ENCODE results near the gene SLC10A1.

SLC10A1 gene

GRCh38 chr14:69808919-69809808 lies 12.1 kb upstream of the SLC10A1 start:
- no peak for DNase-seq

- no peak for DNase-seq
Observed at GRCh38 chr14:69807192-69807591, 10.2 kb upstream of the SLC10A1 start.

- DNase-seq = no peak
Observed at GRCh38 chr14:69804902-69805301, 7.9 kb upstream of the SLC10A1 start.

- no peak for DNase-seq
Observed at GRCh38 chr14:69803753-69804152, 6.7 kb upstream of the SLC10A1 start.

- DNase-seq = no peak
Observed at GRCh38 chr14:69798339-69798735, 1.3 kb upstream of the SLC10A1 start.

- no peak for DNase-seq
Observed at GRCh38 chr14:69797573-69798338, 715 bp upstream of the SLC10A1 start.

- no peak for DNase-seq
Observed at GRCh38 chr14:69795691-69796090, 1.4 kb downstream of the SLC10A1 start.

GRCh38 chr14:69794791-69795190 lies 2.2 kb downstream of the SLC10A1 start:
- DNase-seq = no peak

GRCh38 chr14:69792887-69793421 lies 4.1 kb downstream of the SLC10A1 start:
- DNase-seq = no peak

GRCh38 chr14:69789118-69789640 lies 7.9 kb downstream of the SLC10A1 start:
- DNase-seq = no peak

GRCh38 chr14:69786603-69787002 lies 10.4 kb downstream of the SLC10A1 start:
- no peak for DNase-seq

- no peak for DNase-seq
Observed at GRCh38 chr14:69784942-69785341, 12.1 kb downstream of the SLC10A1 start.

GRCh38 chr14:69780952-69781351 lies 16.1 kb downstream of the SLC10A1 start:
- no peak for DNase-seq

- no peak for DNase-seq
Observed at GRCh38 chr14:69780092-69780491, 16.9 kb downstream of the SLC10A1 start.

- no peak for DNase-seq
Observed at GRCh38 chr14:69779088-69779487, 18.0 kb downstream of the SLC10A1 start.

GRCh38 chr14:69776875-69777453 lies 20.1 kb downstream of the SLC10A1 start:
- DNase-seq = no peak

- no peak for DNase-seq
Observed at GRCh38 chr14:69775012-69775411, 22.0 kb downstream of the SLC10A1 start.

- no peak for DNase-seq
Observed at GRCh38 chr14:69773571-69774276, 23.3 kb downstream of the SLC10A1 start.

GRCh38 chr14:69772082-69773017 lies 24.7 kb downstream of the SLC10A1 start:
- no peak for DNase-seq

GRCh38 chr14:69771136-69771535 lies 25.9 kb downstream of the SLC10A1 start:
- no peak for DNase-seq

- DNase-seq = no peak
Observed at GRCh38 chr14:69770559-69770958, 26.5 kb downstream of the SLC10A1 start.

Measured in GDM1 (cell line).